Smooth muscle cell (in vitro differentiated cells): ENCODE results near the gene SERTAD3. TPM values are rescaled to one million over a fixed set of nuclear protein-coding genes. Genes with fewer than 3 reads are reported as not detected.

Experiments used
- DNase-seq: peaks from one replicate; lab custom pipeline; 2025; ENCODE audit not compliant: unreplicated experiment; lab: John Stamatoyannopoulos, UW
- H2AFZ ChIP-seq: fragments of 200-600 bp; sonication (generic); 2 replicates; pipeline ENCODE4 v1.6.0; 2016; ENCODE audit warnings: antibody characterized with exemption, low read depth, mild to moderate bottlenecking
- H3F3A ChIP-seq: fragments of 200-600 bp; sonication (generic); 2 replicates; pipeline ENCODE4 v1.6.0; 2017; ENCODE audit warnings: antibody characterized with exemption, low read depth
- H3K27ac ChIP-seq: fragments of 200-600 bp; sonication (generic); 2 replicates; pipeline ENCODE4 v1.5.1; 2016; ENCODE audit warnings: low read depth, mild to moderate bottlenecking
- H3K27me3 ChIP-seq: fragments of 200-600 bp; sonication (generic); 2 replicates; pipeline ENCODE4 v1.6.1; 2016; ENCODE audit warnings: low read depth, mild to moderate bottlenecking
- H3K36me3 ChIP-seq: fragments of 200-600 bp; sonication (generic); 2 replicates; pipeline ENCODE4 v1.5.1; 2016; ENCODE audit warnings: low read depth
- H3K4me1 ChIP-seq: fragments of 200-600 bp; sonication (generic); 2 replicates; pipeline ENCODE4 v1.5.1; 2016; ENCODE audit warnings: low read depth
- H3K4me2 ChIP-seq: fragments of 200-600 bp; sonication (generic); 2 replicates; pipeline ENCODE4 v1.6.0; 2016; ENCODE audit warnings: mild to moderate bottlenecking
- H3K4me3 ChIP-seq: fragments of 200-600 bp; sonication (generic); 2 replicates; pipeline ENCODE4 v1.5.1; 2016; ENCODE audit warnings: mild to moderate bottlenecking
- H3K79me2 ChIP-seq: fragments of 200-600 bp; sonication (generic); 2 replicates; pipeline ENCODE4 v1.6.0; 2016; ENCODE audit warnings: low read depth, mild to moderate bottlenecking
- H3K9ac ChIP-seq: fragments of 200-600 bp; sonication (generic); 2 replicates; pipeline ENCODE4 v1.6.0; 2016; ENCODE audit warnings: low read depth
- H3K9me3 ChIP-seq: fragments of 200-600 bp; sonication (generic); replicated peaks from 2 replicates; pipeline ENCODE4 v1.5.1; 2016; ENCODE audit warnings: low read depth
- H4K20me1 ChIP-seq: fragments of 200-600 bp; sonication (generic); 2 replicates; pipeline ENCODE4 v1.6.0; 2016; ENCODE audit warnings: low read depth
- CTCF ChIP-seq: fragments of 200-600 bp; sonication (generic); IDR thresholded peaks from 2 replicates; pipeline ENCODE4 v1.5.1; 2017; ENCODE audit warnings: borderline replicate concordance, mild to moderate bottlenecking, antibody characterized with exemption; ENCODE audit not compliant: insufficient read depth, poor library complexity, severe bottlenecking
- WGBS: methylation state at CpG from one replicate; pipeline ENCODE4 v1.1.7; 2016; ENCODE audit warnings: low lambda C conversion rate; 5-methylcytosine and 5-hydroxymethylcytosine counted together
- polyA plus RNA-seq: library from polyadenylated mRNA; unstranded; fragments of >200 nt; fragmentation: Nextera tagmentation; extraction: Ambion mirVana; gene quantifications from 2 replicates; pipeline ENCODE4 v1.2.1, GENCODE V29; 2016
- small RNA-seq: library from RNA; depleted of rRNA; stranded (forward); fragments of <200 nt; gene quantifications from one replicate; pipeline ENCODE3, GENCODE V24; 2014
- total RNA-seq: library from RNA; depleted of rRNA; stranded (reverse); fragments of >200 nt; gene quantifications from 2 replicates; pipeline ENCODE4 v1.2.3, GENCODE V29; 2014

SERTAD3 gene
- total and polyA plus RNA-seq, 2 experiments from 2014 or later: 43.1 to 82.9 TPM

- no peak for TF ChIP-seq CTCF
- Histone ChIP-seq H3K79me2 (no peaks in the 10 kb centered on the region), H3K36me3 (no peaks in the 10 kb centered on the region), H2AFZ (no peak overlapping the region), H3F3A (no peaks in the 10 kb centered on the region), H3K27ac (no peak overlapping the region), H3K4me1 (no peaks in the 10 kb centered on the region), H3K9me3 (no peaks in the 10 kb centered on the region), H3K4me2 (no peak overlapping the region), H3K9ac (no peak overlapping the region), H3K4me3 (no peak overlapping the region), H3K27me3 (no peaks in the 10 kb centered on the region), H4K20me1 (no peaks in the 10 kb centered on the region)
- DNase-seq: no peak
- 76% methylated on average over 9 of the region's 9 CpGs for WGBS
Observed at GRCh38 chr19:40392894-40393517, 51.1 kb downstream of the SERTAD3 start.

- TF ChIP-seq CTCF: no peak
- Histone ChIP-seq H3K9me3 (no peaks in the 10 kb centered on the region), H3K4me3 (no peak overlapping the region), H3K4me1 (no peaks in the 10 kb centered on the region), H3F3A (no peaks in the 10 kb centered on the region), H3K27me3 (no peaks in the 10 kb centered on the region), H4K20me1 (no peaks in the 10 kb centered on the region), H3K27ac (no peak overlapping the region), H3K9ac (no peak overlapping the region), H3K36me3 (no peaks in the 10 kb centered on the region), H3K79me2 (no peaks in the 10 kb centered on the region), H3K4me2 (no peak overlapping the region), H2AFZ (no peak overlapping the region)
- 88% methylated on average over 8 of the region's 8 CpGs for WGBS
- no peak for DNase-seq
Observed at GRCh38 chr19:40392123-40392522, 52.0 kb downstream of the SERTAD3 start.

Small RNA genes within 50 kb of the gene (small RNA-seq; reads per million reads assigned to genes)
- not detected for gene RF00017

Other genes with a start within 250 kb of the SERTAD3 start
- gene TTC9B, start 226.0 kb downstream of the SERTAD3 start, total RNA-seq: not detected in 2 replicates
- 0.90 TPM in 1 of 2 replicates, not detected in the other for gene TTC9B, start 226.0 kb downstream of the SERTAD3 start, polyA plus RNA-seq
- gene CCNP, start 217.6 kb downstream of the SERTAD3 start, total RNA-seq: not detected in 2 replicates
- 0.23 and 0.38 TPM in 2 replicates for gene CCNP, start 217.6 kb downstream of the SERTAD3 start, polyA plus RNA-seq
- gene AKT2, start 159.0 kb downstream of the SERTAD3 start, total RNA-seq: 54.9 and 62.6 TPM in 2 replicates
- gene AKT2, start 159.0 kb downstream of the SERTAD3 start, polyA plus RNA-seq: 26.6 and 39.1 TPM in 2 replicates
- 6.3 and 7.6 TPM in 2 replicates for gene C19orf47, start 95.9 kb downstream of the SERTAD3 start, total RNA-seq
- gene C19orf47, start 95.9 kb downstream of the SERTAD3 start, polyA plus RNA-seq: 7.8 and 9.3 TPM in 2 replicates
- gene PLD3, start 95.6 kb downstream of the SERTAD3 start, total RNA-seq: 716 and 737 TPM in 2 replicates
- 880 and 1,023 TPM in 2 replicates for gene PLD3, start 95.6 kb downstream of the SERTAD3 start, polyA plus RNA-seq
- gene HIPK4, start 54.2 kb downstream of the SERTAD3 start, total RNA-seq: not detected in 2 replicates
- 0.32 and 0.39 TPM in 2 replicates for gene HIPK4, start 54.2 kb downstream of the SERTAD3 start, polyA plus RNA-seq
- gene PRX, start 31.0 kb downstream of the SERTAD3 start, total RNA-seq: 3.3 and 4.4 TPM in 2 replicates
- 2.9 and 3.9 TPM in 2 replicates for gene PRX, start 31.0 kb downstream of the SERTAD3 start, polyA plus RNA-seq
- 44.0 and 44.9 TPM in 2 replicates for gene SERTAD1, start 18.3 kb downstream of the SERTAD3 start, total RNA-seq
- gene SERTAD1, start 18.3 kb downstream of the SERTAD3 start, polyA plus RNA-seq: 67.1 and 67.2 TPM in 2 replicates
- gene BLVRB, start 21.4 kb upstream of the SERTAD3 start, total RNA-seq: 49.1 and 50.3 TPM in 2 replicates
- gene BLVRB, start 21.4 kb upstream of the SERTAD3 start, polyA plus RNA-seq: 86.4 and 95.4 TPM in 2 replicates
- gene SPTBN4, start 22.7 kb upstream of the SERTAD3 start, total RNA-seq: 0.45 and 1.0 TPM in 2 replicates
- 0.63 and 1.2 TPM in 2 replicates for gene SPTBN4, start 22.7 kb upstream of the SERTAD3 start, polyA plus RNA-seq
- 38.8 and 40.9 TPM in 2 replicates for gene SHKBP1, start 132.5 kb upstream of the SERTAD3 start, total RNA-seq
- 90.8 and 102 TPM in 2 replicates for gene SHKBP1, start 132.5 kb upstream of the SERTAD3 start, polyA plus RNA-seq
- gene LTBP4, start 157.0 kb upstream of the SERTAD3 start, total RNA-seq: 28.5 and 38.5 TPM in 2 replicates
- gene LTBP4, start 157.0 kb upstream of the SERTAD3 start, polyA plus RNA-seq: 170 and 188 TPM in 2 replicates
- gene NUMBL, start 246.3 kb upstream of the SERTAD3 start, total RNA-seq: 30.5 and 53.6 TPM in 2 replicates
- 56.9 and 73.0 TPM in 2 replicates for gene NUMBL, start 246.3 kb upstream of the SERTAD3 start, polyA plus RNA-seq